GM18520 (cell line): Measurements from ENCODE around the gene TCEANC.
"Not testable (repeated sequence)": the region's sequence is repeated elsewhere in the genome, so short reads cannot be mapped to it uniquely, and the experiment has no call there.

Experiments used
- ATAC-seq: cut with Tn5 transposase; IDR thresholded peaks from one replicate; pipeline ENCODE4 v1.9.1; 2021; ENCODE audit not compliant: unreplicated experiment

TCEANC gene

DNA sequence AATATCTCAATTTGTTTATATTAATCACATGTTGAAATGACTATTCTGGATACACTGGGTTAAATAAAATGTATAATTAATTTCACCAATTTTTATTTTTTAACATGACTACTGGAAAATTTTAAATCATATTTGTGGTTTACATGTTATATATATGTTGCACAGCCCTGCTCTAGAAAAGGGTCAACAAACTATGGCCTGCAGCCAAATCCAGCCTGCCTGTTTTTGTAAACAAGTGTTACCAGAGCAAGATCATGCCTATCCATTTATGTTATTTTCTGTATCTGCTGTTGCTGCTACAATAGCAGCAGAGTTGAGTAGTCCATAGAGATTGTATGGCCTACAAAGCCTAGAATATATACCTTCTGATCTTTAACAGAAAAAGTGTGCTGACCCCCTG, 1.2 kb downstream of the TCEANC start:
- ATAC-seq = no peak

DNA sequence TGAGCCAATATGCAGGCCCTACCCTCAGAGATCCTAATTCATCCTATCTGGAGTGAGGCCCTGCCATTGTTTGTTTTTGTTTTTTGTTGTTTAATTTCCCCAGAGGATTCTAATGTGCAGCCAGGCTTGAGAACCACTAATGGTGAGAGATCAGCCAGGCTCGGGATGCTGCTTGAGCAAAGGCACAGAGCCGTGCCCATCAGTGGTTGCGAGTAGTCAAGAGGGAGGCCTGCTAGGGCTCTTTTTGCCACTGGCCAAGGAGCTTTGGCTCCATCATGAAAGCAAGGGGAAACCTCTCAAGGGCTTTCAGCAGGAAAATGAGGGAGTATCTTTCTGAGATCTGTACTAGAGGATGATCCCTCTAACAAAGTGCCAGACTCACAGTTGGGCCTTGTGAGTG, 2.7 kb downstream of the TCEANC start:
- ATAC-seq = no peak

DNA sequence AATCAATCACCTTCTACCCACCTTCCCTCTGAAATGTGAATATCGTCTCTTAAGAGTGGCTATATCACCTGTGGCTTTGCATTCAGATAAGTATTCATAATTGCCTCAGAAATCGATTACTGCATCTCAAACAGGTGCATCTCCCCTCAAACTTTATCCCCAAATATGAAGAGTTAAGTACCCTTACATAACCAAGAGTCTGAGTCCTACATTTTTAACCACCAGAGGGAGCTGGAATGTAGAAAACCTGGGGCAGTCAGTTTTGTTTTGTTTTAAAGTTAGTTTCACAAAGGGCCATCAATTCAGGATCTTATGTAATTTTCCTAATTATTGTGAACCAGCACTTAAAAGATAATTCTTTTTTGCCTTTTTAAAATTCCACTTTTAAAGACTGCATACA, 5.7 kb downstream of the TCEANC start:
- no peak for ATAC-seq

DNA sequence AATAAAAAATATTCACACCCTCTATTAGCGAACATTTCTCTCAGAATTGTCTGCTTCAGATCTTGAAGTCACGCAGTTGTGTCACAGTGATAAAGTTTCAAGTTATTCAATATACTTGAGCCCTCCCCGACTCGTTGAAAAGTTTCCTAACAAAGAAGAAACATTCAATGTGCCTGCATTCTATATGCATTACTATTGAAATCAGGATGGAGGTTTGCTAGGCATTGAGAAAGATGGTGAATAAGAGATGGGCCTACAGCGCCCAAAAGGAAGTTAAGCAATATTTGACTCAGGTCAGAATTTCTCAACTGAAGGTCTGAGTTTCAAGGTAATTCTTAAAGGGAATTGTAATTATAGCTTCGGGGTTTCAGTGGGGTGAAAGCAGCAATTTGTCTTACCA, 6.1 kb downstream of the TCEANC start:
- ATAC-seq = no peak

DNA sequence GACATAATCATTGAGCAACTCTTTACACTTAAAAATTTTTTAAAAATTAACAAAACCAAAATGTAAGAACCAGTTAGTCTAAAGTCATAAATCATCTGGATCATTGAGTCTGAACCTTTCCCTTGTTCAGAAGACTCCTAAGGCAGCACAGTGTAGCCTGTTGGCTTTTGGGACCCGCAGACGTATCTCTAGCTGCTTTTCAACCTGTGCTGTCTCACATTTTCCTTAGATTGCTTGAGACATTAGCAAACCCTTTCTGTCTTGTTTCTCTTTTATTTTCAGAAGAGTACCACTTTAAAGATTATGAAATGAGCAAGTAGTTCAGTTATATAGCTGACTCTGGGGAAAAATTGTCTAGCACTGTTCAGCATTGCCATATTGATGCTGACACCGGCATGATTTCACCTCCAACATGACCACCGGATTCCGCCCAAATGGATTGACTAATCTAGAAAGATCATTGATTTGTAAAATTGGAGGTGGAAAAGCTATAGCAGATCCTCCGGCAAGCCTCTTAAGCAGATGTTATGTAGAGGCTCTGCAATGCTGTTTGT, 8.9 kb downstream of the TCEANC start:
- ATAC-seq = no peak

DNA sequence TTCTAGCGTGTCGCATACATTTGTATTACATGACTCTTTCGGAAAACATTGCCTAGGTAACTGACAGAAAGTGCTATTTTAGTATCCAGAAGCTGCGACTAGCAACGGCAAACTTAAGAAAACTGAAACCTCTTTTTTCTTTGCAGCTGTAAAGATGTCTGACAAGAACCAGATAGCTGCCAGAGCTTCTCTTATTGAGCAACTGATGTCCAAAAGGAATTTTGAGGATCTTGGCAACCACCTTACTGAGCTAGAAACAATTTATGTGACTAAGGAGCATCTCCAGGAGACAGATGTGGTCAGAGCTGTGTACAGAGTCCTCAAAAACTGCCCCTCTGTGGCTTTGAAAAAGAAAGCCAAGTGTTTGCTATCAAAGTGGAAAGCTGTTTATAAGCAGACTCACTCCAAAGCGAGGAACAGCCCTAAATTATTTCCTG, 9.4 kb downstream of the TCEANC start:
- no peak for ATAC-seq

DNA sequence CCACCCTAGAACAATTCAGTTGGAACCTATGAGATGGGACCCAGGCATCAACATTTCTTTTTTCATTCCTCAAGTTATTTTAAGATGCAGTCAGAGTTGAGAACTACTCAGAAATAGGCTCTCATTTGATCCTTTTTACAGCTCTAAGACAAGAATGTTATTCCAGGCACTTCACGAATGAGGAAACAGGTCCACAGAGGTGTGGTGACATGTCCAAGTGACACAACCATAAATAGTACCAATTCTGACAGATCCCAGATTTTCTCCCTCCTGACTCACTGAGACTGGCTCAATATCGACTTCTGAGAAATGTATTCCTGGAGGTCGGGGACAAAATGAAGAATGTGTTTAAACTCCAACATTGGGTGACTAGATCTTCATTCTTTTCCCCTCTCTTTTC, 11.1 kb downstream of the TCEANC start:
- no peak for ATAC-seq

DNA sequence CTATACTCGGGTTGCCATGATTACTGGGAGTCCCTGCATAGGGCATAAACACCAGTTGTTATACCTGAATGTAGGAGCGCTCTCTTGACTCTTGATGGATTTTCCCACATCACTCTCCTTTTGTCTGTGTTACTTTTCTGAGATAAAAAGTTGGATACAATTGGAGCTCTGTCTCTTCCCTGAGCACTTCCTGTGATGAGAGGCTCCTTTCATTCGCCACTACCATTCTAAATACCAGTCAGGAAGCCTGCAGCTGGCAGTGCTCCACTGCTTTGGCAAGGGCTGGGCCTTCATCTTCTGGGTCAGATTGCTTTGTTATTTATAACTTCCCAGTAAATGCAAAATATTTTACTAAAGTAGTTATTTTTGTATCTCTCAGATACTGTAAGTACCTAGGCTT, 13.9 kb downstream of the TCEANC start:
- ATAC-seq = no peak

DNA sequence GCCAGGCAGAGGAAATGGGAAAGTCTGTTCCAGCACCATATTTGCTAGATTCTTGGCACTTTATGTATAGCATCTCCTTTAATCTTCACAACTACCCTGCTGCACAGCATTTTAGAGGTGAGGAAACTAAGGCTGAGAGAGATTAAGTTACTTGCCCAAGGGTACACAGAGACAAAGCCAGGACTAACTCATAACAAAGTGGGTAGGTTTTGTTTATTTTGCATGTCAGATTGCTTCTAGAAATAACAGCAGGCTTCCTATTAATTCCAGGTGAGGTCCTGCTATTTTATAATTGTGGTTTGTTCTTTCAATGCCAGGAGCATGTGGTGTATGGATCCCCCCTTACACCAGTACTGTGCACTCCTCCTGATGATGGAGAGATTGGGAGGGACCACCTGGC, 15.0 kb downstream of the TCEANC start:
- no peak for ATAC-seq

DNA sequence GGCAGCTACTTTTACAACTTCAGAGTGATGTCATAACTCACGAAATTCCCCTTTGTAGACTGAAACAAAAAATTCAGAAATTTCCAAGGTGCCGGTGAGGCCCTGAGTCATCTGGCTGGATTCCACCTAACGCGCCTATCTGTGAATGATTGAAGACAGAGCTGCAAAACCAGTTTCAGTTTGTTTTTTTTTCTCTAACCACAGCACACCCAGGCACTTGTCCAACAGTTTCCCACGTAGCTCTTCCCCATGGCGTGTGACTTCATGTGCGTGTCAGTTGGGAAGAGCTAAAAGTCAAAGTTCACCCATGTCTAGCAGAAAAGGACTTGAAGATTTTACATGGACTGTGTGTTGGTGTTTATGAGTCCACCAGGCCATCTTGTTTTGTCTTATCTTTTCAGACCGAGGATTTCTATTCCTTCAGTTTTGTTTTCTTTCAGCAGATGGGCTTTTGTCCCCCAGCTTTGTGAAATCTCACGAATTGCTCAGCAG, 16.4 kb downstream of the TCEANC start:
- peak; percentile 81 for ATAC-seq

DNA sequence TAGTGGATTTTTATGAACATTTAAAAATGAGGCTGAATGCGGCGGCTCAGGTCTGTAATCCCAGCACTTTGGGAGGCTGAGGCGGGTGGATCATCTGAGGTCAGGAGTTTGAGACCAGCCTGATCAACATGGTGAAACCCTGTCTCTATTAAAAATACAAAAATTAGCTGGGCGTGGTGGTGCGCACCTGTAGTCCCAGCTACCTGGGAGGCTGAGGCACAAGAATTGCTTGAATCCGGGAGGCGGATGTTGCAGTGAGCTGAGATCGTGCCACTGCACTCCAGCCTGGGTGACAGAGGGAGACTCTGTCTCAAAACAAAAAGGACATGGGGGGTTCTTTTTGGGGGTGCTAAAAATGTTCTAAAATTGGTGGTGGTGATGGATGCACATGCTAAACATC, 16.8 kb downstream of the TCEANC start:
- not testable (repeated sequence) for ATAC-seq

DNA sequence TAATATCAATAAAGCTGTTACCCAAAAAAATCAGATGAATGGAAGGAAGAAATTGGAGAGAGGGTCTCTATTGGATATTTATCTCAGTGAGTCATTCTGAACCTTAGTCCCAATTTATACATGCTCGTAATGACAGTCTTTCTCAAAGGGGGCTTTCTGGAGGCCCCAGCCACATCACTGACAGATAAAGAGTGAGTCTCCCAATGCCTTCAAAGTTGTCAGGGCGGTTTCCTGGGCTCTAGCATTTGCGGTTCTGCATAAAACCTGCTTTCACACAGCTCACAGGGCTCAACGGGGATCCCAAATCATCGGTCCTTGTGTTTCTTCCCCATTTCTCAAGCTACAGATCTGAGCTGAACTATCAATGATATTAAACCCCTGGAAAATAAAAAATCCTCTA, 17.3 kb downstream of the TCEANC start:
- ATAC-seq = no peak

DNA sequence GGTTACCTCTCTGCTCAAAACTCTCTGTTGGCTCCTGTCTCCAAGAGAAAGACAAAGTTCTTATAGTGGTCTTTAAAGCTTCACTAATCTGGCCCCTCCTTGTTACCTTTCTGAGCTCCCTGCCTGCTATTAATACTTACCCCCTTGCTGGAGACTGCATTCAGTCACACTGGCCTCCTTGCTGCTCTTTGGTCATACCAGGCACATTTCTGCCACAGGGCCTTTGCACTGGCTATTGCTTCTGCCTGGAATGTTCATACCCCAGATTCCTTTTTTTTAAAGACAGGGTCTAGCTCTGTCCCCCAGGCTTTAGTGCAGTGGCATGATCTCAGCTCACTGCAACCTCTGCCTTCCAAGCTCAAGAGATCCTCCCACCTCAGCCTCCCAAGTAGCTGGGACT, 20.1 kb downstream of the TCEANC start:
- ATAC-seq = no peak

DNA sequence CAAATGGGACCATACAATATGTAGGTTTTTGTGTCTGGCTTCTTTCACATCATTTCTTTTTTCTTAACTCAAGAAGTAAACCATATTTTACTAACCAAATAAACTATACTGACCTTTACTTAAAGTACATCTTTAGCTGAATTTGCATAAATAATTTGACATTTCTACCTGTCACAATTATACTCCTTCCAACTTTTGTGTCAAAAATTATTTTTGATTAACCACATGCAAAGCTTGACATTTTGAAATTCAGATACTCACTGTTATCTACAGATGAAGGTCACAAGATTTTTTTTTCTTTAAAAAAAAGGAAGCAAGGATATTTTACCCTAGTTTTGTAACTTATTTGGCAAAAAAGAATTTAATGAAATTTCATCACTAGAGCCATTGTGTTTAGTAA, 23.9 kb downstream of the TCEANC start:
- no peak for ATAC-seq

DNA sequence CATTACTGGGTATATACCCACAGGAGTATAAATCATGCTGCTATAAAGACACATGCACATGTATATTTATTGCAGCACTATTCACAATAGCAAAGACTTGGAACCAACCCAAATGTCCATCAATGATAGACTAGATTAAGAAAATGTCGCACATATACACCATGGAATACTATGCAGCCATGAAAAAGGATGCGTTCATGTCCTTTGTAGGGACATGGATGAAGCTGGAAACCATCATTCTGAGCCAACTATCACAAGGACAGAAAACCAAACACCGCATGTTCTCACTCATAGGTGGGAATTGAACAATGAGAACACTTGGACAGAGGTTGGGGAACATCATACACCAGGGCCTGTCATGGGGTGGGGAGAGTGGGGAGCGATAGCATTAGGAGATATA, 26.8 kb downstream of the TCEANC start:
- not testable (repeated sequence) for ATAC-seq

DNA sequence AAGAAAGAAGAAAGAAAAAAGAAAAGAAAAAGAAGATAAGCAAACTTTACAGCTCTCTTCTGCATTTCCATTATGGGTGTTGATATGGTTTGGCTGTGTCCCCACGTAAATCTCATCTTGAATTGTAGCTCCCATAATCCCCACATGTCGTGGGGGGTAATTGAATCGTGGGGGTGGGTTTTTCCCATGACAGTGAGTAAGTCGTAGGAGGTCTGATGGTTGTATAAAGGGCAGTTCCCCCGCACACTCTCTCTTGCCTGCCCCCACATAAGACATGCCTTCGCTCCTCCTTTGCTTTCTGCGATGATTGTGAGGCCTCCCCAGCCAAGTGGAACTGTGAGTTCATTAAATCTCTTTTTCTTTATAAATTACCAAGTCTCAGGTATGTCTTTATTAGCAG, 28.7 kb downstream of the TCEANC start:
- no peak for ATAC-seq

DNA sequence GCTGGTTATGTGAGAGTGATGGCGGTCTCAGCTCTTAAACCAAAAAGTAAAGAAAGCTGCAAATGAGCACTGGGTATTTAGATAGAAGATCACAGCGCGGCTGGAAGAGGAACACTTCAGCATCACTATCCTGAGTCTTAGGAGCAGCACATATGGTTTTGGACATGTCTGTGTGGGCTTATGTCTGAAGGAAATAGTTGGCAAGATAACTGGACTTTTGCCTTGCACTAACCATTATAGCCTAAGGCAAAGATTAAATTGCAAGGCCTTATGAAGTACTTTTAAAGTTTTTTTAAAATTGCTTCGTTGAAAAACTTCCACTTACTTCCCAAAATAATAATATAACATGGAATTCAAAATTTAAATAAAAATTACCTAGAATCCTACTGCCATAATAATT, 31.4 kb downstream of the TCEANC start:
- no peak for ATAC-seq

DNA sequence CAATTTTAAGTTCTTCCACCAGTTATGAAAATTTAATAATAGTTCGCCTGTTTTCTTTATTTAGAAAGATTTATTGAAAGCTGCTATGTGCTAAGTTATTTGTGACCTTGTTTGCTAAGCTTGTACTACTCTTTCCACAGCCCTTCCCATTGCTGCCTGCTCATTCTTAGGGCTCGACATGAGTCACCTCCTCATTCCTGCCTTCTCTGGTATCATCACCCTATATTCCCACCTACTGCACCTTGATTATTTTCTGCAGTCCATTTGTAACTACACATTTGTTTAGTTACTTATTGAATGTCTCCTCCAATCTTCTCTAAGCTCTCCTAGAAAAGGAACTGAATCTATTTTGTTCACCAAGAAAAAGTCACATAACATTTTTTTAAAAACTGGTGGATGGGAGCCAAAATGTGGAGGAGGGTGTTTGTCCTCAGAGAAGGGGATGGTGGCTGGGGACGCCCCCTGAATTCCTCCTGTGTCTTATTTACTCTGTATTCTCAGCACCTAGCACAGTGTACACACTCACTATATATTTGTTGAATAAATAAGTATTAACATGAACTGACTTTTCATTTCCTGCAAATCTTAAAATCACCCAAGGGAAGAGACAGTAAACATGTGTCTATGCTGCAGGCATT, 32.3 kb downstream of the TCEANC start:
- ATAC-seq = no peak

DNA sequence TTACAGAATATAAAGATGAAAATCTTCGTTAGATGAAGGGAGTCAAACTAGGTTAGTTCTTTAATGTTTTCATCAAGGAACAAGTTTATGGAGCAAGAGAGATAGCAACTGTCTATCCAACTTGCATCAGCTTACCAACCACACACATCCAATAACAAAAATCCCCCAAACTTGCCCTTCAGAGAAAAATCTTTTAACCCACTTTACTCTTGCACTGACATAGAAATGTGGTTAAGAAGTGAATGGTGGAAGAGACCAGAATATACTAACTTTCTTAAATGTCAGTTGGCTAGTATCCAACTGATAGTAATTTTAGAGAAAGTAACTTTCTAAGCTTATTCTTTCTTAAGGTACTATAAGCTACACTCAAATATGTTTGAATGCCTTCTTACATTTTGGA, 34.3 kb downstream of the TCEANC start:
- no peak for ATAC-seq

DNA sequence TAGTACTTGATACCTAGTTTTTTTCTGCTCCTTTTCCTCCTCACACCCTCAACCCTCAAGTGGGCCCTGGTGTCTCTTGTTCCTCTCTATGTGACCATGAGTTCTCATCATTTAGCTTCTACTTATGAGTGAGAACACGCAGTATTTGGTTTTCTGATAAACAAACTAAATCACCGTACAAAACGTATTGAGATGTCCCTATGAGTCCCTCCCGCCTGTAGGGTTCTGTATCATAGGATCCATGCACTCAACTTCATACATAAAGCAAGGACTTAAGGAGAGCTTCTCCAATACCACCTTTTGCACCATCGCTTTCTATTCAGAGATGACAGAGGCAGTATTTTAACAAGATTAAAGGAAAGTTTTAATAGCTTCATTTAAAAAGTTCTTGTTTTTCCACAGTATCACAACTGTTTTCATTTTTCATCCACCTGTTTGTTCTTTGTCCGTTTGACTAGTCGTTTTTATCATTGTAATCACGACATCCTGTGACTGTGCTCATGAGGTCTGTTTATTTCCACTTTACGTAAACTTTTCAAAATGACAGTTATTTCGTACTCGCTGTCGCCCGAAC, 35.5 kb downstream of the TCEANC start:
- no peak for ATAC-seq

DNA sequence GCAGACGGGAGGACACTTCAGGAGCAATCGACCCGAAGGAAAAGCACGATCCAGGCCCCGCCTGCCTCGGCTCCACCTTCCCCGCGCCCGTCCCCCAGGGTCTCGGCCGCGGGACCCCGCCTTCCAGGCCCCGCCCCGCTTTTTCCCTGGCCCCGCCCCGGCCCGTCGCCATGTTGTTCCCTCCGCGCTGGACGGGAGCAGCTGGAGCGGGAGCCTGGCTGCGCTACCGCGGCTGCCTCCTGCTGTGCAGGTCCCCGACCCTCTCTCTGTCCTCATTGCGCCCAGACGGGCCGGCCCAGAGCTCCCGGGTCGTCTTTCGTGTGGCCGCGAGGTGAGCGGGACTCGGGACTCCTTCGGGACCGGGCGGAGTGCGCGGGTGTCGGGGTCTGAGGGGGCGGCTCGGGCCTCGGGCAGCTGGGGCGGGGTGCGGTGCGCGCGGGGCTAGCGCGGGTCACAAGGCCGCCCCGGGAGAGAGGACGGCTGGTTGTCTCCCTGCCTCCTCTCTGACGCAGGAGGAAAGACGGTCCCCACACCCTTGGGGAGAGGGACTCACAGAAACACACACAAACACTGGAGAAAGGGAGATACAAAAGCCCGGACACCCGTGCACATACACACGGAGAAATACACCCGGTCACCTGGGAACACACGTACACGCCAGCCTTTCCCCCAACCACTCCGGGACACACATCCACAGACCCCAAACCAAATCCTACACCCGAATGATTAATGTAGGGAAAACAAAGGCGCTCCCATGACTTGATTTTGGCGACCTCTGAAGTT, 36.2 kb downstream of the TCEANC start, which contains the start of gene RAB9A:
TSS of gene RAB9A (plus strand) at position 171 of the 783 bp plus-strand sequence. CDS start 19,619 bp downstream, outside the sequence.
- peak; percentile 57 for ATAC-seq

DNA sequence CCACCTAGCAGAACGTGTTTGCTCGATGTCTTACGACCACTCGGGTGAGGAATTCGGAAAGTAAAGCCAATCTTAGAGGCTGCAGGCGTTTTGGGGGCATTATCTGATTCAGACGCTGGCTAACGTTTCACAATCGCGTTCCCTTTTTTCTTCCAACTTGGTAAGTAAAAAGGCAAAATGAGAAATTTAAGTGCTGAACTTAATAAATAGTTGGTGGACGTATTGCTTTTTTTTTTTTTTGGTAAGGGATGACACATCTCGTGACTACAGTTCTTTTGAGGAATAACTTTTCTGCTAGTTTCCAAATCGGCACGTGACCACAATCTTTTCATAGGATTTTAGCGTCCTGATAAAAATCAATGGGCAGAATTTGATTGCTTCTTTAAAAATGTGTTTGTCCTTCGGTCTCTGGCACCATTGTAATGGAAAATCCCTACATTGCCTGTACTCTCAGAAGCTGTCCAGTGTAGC, 36.8 kb downstream of the TCEANC start:
- no peak for ATAC-seq
